GM18498 (cell line): ENCODE measurements around the gene HCFC2.

Experiments
- ATAC-seq: cut with Tn5 transposase; IDR thresholded peaks from one replicate; pipeline ENCODE4 v1.9.1; 2021; ENCODE audit warnings: mild to moderate bottlenecking, moderate library complexity; ENCODE audit not compliant: unreplicated experiment

Gene HCFC2

DNA sequence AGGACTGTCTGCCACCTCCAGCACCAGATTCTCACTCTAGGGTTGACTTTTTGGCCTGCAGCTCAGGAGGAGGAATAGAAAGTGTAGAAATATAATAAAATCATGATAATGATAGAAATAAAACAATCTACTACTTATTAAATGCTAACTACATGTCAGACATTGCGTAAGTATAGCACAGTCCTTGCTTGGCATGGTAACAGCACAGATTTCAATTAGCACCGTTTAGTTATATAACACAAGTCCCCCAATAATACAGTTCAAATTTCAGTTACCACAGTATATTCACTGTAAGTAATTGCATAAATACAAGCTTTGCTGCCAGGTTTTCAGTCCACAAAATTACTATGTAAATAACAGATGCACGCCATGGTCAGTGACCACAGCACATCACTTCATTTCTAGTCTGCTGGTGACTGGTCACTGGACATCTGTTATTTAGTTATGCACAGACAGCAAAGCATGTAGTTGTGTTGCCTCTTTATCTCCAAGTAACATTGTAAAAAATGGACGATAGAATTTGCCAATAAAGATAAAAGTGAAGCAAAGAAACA, 7.8 kb upstream of the HCFC2 start:
- no peak for ATAC-seq

DNA sequence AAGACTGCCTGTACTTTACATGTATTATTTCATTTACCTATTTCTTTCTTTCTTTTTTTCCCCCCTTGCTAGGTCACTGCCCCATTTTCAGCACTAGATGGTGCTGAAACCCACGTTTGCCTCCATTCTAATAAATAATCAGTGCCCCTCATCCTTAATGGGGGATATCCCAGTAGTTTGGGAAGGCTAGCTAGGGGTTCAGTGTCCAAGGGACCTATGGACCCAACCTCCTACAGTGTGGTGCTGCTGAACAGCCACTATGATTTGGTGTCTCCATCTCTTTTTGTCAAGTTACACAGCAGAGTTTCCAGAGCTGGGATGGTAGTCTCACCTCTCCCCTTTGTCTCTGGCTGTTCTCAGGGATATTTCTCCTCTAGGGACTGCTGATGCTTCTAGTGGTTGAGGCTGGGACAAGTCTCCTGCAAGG, 6.5 kb upstream of the HCFC2 start:
- no peak for ATAC-seq

GRCh38 chr12:104058802-104059201, 5.5 kb upstream of the HCFC2 start:
- no peak for ATAC-seq

DNA sequence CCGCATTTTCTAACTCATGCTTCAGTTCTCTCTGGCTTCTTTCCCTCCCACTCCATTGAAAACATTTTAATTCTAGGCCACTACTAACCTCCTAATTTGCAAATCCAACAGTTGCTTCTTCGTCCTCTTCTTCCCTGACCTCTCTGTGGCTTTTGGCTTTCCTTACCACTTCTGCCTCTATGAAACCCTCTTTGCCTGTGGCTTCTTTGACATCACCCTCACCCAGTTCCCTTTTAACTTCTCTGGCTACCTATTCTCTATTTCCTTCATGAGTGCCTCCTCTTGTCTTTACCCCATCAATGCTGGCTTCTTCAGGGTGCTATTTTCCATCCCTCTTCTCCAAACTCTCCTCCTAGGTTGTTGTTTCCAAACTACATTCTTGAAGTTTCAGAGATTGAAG, 4.4 kb upstream of the HCFC2 start:
- ATAC-seq, result no peak

GRCh38 chr12:104060791-104061190, 3.5 kb upstream of the HCFC2 start:
- ATAC-seq, result no peak

- ATAC-seq, result peak; percentile 35
Measured at GRCh38 chr12:104063712-104064030, 660 bp upstream of the HCFC2 start.

DNA sequence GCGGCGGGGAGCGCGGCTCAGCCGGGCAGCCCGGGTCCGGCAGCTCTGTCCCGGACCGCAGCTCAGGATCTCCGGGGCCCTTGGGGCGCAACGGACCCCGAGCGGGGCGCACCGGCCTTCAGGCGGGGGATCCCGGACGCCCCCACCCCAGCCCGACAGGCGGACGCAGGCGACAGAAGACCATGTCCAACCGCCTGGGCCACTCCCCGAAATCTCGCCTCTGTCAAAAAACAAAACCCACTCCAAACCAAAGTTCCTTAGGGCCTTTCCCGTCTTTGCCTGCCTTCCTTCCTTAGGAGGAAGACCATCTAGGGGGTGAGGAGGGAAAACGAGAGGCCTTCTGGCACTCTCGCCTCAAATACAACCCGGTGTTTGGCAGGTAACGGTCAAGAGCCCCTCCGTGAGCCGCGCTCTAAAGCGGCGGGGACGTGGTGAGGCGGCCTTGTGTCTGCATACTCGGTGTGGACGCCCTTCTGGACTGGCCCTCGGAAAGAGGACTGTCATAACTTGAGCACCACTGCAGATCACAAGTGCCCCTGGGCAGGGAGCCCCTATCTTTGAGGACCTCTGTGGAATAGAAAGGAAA, 604 bp downstream of the HCFC2 start:
- no peak for ATAC-seq

GRCh38 chr12:104072099-104072498, 7.8 kb downstream of the HCFC2 start:
- no peak for ATAC-seq

DNA sequence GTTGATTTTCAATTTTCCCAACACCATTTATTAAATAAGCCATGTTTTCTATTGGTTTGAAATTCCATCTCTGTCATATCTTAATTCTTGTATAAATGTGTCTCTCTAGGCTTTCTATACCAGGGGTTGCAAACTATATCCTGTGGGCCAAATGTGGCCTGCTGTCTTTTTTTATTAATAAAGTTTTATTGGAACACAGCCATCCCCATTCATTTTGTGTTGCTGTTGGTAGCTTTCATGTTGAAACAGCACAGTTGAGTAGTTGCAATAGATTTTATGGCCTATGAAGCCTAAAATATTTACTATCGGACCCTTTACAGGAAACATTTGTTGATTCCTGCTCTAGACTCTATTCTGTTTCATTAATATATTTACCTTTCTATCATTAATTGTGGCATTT, 9.4 kb downstream of the HCFC2 start:
- no peak for ATAC-seq

- ATAC-seq, result no peak
Measured at GRCh38 chr12:104079024-104079423, 14.7 kb downstream of the HCFC2 start.

GRCh38 chr12:104080764-104081163, 16.4 kb downstream of the HCFC2 start:
- no peak for ATAC-seq

DNA sequence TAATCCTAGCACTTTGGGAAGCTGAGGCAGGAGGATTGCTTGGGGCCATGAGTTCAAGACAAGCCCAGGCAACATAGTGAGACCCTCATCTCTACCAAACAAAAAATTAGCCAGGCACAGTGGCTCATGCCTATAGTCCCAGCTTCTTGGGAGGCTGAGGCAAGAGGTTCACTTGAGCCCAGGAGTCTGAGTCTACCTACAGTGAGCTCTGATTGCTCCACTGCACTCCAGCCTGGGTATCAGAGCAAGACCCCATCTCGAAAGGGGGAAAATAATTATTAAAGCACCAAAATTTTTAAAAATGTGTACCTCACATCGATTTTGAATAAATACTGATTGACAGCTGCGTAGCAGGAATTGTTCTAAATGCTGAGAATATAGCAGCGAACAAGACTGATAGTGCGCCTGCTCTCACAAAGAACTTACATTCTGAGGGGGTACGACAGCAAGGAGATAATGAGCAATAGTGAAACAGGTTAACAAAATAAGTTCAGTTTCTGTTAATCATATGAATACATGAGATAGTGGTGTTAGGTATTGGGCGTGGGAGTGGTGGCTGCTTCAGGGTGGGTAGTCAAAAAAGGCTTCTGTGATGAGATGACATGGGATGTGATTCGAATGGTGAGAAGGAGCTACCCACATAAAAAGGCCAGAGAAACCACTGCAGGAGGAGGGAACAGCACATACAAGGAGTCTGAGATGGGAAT, 19.6 kb downstream of the HCFC2 start:
- ATAC-seq, result peak; percentile 66

- ATAC-seq, result no peak
Measured at GRCh38 chr12:104090685-104091084, 26.4 kb downstream of the HCFC2 start.

GRCh38 chr12:104091136-104091535, 26.8 kb downstream of the HCFC2 start:
- ATAC-seq, result no peak

- ATAC-seq, result no peak
Measured at GRCh38 chr12:104094284-104094683, 30.0 kb downstream of the HCFC2 start.

GRCh38 chr12:104095289-104095688, 31.0 kb downstream of the HCFC2 start:
- no peak for ATAC-seq

DNA sequence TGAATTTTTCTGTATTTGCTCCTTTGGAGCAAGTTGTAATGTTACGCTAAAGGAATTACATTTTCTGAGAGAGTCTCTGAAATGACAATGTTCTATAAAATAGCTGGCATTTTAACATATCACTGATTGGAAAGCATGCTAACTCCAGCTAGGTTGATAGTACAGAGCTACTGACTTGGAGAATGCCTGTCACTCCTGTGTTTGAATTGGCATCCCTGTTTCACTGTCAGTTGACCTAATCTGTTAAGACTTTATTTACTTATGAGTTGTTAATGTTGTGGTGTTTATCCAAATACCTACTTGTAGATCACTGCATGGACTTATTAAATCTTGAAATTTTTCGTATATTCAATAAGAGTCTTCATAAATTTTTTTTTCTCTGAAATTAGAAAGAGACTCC, 33.6 kb downstream of the HCFC2 start:
- ATAC-seq, result no peak

GRCh38 chr12:104105461-104105860, 41.1 kb downstream of the HCFC2 start:
- ATAC-seq, result no peak

GRCh38 chr12:104106965-104107364, 42.6 kb downstream of the HCFC2 start:
- no peak for ATAC-seq

DNA sequence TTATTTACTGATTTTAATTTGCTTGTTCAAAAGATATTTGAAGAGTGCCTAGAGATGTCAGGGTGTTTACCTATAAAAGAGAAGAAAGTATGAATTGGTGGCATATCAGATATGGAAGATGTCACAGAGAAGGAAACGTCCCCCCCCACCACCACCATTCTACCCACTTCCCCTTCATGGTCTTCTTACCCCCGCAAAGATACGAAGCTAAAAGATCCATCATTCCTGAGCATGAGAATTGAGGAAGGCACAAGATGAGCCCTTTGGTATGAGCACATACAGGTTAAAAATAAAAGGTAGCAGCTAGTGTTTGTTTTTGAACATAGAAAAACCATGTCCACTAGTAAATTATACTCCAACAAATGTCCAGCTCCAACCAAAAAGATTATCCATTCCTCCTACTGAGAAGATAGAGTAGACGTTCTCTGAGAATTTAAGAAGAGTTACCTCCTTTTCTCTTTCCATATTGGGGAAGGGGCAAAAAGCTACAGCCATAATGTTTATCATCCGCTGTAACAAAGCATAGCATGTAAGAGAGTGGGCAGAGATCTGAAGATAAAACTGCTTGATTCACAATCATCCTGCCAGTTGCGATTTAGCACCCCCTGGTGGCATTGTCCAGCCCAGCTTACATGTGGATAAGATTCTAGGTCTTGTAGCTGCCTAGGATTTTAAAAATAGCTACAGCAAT, 44.6 kb downstream of the HCFC2 start:
- ATAC-seq, result no peak

DNA sequence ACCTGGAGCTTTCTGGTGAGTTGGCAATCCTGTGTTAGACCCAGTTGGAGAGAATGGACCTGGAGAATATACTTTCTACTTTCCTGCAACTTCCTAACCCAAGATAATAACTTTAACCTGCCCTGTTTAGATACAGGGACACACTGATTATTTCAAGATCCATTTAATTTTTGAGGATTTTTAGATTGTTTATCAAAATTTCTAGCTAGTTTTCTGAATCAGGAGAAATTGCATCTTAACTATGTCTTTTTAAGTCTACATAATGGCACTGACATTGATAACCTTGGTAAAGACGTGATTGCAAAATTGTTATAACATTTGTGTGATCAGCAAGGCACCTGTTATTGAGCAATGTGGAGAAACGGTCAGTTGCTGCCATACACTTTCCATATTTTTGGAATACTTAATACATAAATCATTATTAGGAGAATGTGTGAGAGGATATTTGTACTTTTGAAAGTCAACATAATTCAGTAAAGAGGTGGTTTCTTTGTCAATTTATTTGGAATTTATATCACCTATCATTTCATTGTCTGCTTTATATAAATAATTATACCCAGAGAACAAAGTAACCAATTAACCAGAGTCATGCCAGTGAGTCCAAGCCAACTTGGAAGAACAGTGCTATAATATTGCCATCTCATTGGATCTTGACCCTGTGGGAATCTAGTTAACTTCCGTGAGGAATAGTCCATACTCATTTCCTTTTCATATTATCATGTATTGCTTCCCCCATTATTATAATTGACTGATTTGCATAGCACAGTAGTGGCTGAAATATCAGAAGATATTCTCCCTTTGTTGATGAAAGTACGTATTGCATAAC, 45.3 kb downstream of the HCFC2 start:
- no peak for ATAC-seq
